Right lobe of liver (tissue), 6 donors: ENCODE measurements around the gene IL25. TPM values are rescaled to one million over a fixed set of nuclear protein-coding genes. Genes with fewer than 3 reads are reported as not detected.
"Not testable (repeated sequence)": the region's sequence is repeated elsewhere in the genome, so short reads cannot be mapped to it uniquely, and the experiment has no call there.

Experiments used
- ATAC-seq, 4 donors: fragments of 200-7000 bp; cut with Tn5 transposase; one replicate each; pipeline ENCODE4 v1.9.1; 2020; ENCODE audit warnings: mild to moderate bottlenecking in 4 of 4, moderate library complexity in 4 of 4
- DNase-seq, 3 donors: peaks; one replicate each; pipeline ENCODE4 v3.0.0-alpha.2; 2020
- H3K27ac ChIP-seq, 3 donors: fragments of 200-600 bp; one replicate each; pipeline ENCODE4 v1.8.0; 2022
- H3K27me3 ChIP-seq, 2 donors: fragments of 200-600 bp; one replicate each; pipeline ENCODE4 v1.8.0; 2022
- H3K36me3 ChIP-seq, 4 donors: fragments of 200-600 bp; sonication (generic) in 1 of 4; one replicate each; pipeline versions ENCODE4 v1.5.1 to v1.8.0; 2017 to 2022; ENCODE audit warnings: control low read depth in 1 of 4
- H3K4me1 ChIP-seq, 4 donors: fragments of 200-600 bp; sonication (generic) in 1 of 4; one replicate each; pipeline versions ENCODE4 v1.5.1 to v1.8.0; 2017 to 2022; ENCODE audit warnings: control low read depth in 1 of 4
- H3K4me3 ChIP-seq, 3 donors: fragments of 200-600 bp; one replicate each; pipeline ENCODE4 v1.8.0; 2022
- H3K9me3 ChIP-seq, 4 donors: fragments of 200-600 bp; sonication (generic) in 1 of 4; one replicate each; pipeline versions ENCODE4 v1.5.1 to v1.8.0; 2017 to 2022; ENCODE audit warnings: control low read depth in 1 of 4
- POLR2A ChIP-seq: fragments of 450-650 bp; IDR thresholded peaks from one replicate; pipeline ENCODE4 v1.6.1; 2017; ENCODE audit warnings: antibody characterized with exemption, mild to moderate bottlenecking
- WGBS: methylation state at CpG from one replicate; pipeline ENCODE4 v1.1.6; 2018; ENCODE audit warnings: low coverage, low lambda C conversion rate; ENCODE audit not compliant: insufficient coverage; ENCODE audit errors: missing lambda C conversion rate; 5-methylcytosine and 5-hydroxymethylcytosine counted together
- intact Hi-C, 2 donors: fragments of 100-400 bp; cut with DNase I; formaldehyde crosslinking; loops; one replicate each; pipeline versions ENCODE4 v1.11.2 to v1.14.1; 2022
- total RNA-seq, 6 experiments: library from RNA; depleted of rRNA in 2 of 6; stranded (reverse); fragments of >200 nt in 2 of 6; fragmentation: NEBNext Ultra II Directional in 3 of 6; extraction: Animal tissue kit (Norgen Biotek cat#: 25700) in 3 of 6; gene quantifications; one replicate each; pipeline versions ENCODE4 v1.1.0 to v1.2.4, GENCODE V29; 2016 to 2023
- TF ChIP-seq, protein P1 (sequence below), 4 donors: fragments of 200-600 bp in 3 of 4; fragments of 450-650 bp in 1 of 4; IDR thresholded peaks; one replicate each; pipeline versions ENCODE4 v1.5.1 to v1.8.0; 2016 to 2022; ENCODE audit warnings: antibody characterized with exemption in 4 of 4, mild to moderate bottlenecking in 2 of 4
- donor health status: DM: no; HTN: yes; CAD: no.
- donor health status: DM: no; HTN: no; CAD: no.
- donor health status: DM: no; HTN: no; CAD: no.
- donor health status: DM: no; HTN: yes; CAD: no.
- donor health status: DM: no; HTN: yes; CAD: no.

Gene IL25
- total RNA-seq, 6 experiments from 2014 or later = not detected

DNA sequence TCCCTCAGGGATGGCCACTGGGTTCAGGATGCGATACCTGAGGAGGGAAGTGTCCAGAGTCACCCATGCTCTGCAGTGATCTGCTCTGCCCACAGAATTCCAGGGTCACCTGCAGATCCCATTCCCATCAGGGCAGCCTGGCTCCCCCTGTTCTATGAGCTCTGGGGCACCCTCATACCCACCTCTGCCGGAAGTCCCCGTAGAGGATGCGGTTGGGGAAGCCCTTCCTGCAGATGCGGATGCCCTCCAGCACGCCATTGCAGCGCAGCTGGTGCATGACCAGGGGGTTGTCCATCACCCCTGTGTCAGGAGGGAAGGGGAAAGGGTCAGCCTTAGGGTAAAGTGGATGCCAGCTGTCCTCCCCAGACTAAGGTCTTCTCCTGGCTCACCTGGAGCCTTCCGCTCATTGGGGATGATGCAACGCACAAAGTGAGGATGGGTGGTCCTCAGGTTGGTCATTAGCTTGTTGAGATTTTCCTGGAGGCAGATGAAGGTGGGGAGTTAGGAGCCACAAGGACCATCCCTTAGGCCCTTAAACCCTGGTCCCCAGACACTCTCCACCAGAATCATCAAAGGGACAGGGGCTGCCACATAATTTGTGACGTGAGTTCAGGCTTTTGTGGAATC, 24.3 kb downstream of the IL25 start:
- H3K9me3 ChIP-seq = no peaks in the 10 kb centered on the region
- no peaks in the 10 kb centered on the region for H3K36me3 ChIP-seq
- no CpG with 5 or more reads among the region's 10 CpGs for WGBS
- intact Hi-C loops = no loop called here
- no peak overlapping the region for H3K27ac ChIP-seq
- no peaks in the 10 kb centered on the region for H3K27me3 ChIP-seq
- H3K4me1 ChIP-seq = no peaks in the 10 kb centered on the region
- no peak for DNase-seq
- TF ChIP-seq POLR2A = no peak
- TF ChIP-seq, protein P1, sequence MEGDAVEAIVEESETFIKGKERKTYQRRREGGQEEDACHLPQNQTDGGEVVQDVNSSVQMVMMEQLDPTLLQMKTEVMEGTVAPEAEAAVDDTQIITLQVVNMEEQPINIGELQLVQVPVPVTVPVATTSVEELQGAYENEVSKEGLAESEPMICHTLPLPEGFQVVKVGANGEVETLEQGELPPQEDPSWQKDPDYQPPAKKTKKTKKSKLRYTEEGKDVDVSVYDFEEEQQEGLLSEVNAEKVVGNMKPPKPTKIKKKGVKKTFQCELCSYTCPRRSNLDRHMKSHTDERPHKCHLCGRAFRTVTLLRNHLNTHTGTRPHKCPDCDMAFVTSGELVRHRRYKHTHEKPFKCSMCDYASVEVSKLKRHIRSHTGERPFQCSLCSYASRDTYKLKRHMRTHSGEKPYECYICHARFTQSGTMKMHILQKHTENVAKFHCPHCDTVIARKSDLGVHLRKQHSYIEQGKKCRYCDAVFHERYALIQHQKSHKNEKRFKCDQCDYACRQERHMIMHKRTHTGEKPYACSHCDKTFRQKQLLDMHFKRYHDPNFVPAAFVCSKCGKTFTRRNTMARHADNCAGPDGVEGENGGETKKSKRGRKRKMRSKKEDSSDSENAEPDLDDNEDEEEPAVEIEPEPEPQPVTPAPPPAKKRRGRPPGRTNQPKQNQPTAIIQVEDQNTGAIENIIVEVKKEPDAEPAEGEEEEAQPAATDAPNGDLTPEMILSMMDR (IDR thresholded peaks at IDR 0.05) = no peak
- ATAC-seq = no peak
- no peak overlapping the region for H3K4me3 ChIP-seq

DNA sequence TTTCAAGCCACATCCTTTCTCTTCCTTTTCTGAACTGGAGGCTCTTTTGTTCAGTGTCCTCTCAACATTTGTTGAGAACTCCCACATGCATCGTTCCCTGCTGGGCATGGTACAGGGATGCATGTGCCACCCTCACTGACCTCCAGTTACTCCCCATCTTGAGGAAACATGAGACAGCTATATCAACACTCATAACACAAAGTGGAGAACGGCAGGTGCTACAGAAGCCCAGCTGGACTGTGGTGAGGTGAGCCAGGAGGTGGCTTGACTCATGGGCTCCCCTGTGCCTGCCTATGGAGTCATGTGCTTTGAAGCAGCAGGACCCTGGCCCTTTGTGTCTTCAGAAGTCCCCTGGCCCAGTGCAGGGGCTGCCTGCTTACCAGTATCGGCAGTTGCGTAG, 25.7 kb downstream of the IL25 start:
- DNase-seq = peak in 1 of 3 donors; percentile 10
- H3K36me3 ChIP-seq = no peaks in the 10 kb centered on the region
- no peak overlapping the region for H3K27ac ChIP-seq
- no peaks in the 10 kb centered on the region for H3K27me3 ChIP-seq
- no peak for ATAC-seq
- WGBS = 75% methylated on average over 2 of the region's 4 CpGs
- intact Hi-C loops = no loop called here
- TF ChIP-seq, protein P1 (IDR thresholded peaks at IDR 0.05) = no peak
- no peak overlapping the region for H3K4me3 ChIP-seq
- no peaks in the 10 kb centered on the region for H3K9me3 ChIP-seq
- H3K4me1 ChIP-seq = no peaks in the 10 kb centered on the region

DNA sequence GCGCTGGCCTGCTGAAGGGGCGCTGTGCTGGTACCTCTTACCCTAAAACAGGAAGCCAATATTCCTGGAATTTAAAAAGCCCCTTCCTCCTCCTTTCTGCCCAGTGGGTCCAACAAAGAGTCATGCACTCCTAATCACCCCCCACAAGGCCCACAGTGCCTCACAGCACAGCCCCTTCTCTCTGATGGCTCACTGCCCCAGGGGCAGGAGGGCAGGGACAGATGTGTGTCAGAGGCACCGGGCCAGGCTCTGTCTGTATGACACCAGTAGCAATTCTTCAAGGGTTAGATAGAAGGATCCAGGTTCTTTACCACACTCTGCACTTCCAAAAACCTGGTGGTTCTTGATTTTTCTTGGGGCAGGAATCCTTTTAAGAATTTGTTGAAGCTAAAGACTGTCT, 26.5 kb downstream of the IL25 start:
- ATAC-seq = no peak
- TF ChIP-seq POLR2A = no peak
- TF ChIP-seq, protein P1 (IDR thresholded peaks at IDR 0.05) = no peak
- no peak overlapping the region for H3K27ac ChIP-seq
- H3K27me3 ChIP-seq = no peaks in the 10 kb centered on the region
- no peak for DNase-seq
- WGBS = 82% methylated on average over 1 of the region's 3 CpGs
- H3K36me3 ChIP-seq = no peaks in the 10 kb centered on the region
- H3K4me1 ChIP-seq = no peaks in the 10 kb centered on the region
- intact Hi-C loops = no loop called here
- H3K4me3 ChIP-seq = no peak overlapping the region
- no peaks in the 10 kb centered on the region for H3K9me3 ChIP-seq

DNA sequence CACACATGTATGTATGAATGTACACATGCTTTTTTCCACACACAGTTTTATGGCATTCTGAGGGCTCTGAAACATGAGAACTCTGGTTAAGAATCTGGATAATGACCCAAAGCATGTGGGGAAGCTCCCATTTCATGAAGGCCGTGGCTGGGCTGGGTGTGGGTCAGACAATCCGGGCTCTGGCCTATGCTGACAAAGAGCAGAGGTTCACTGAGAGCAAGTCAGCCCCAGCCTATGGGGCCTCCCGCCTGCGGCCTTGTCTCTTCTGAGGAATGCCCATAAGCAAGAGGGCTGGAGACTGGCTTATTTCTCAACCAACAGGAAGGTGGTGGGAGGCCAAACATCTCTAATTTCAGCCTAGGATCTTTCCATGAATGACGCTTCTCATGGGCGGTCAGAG, 27.0 kb downstream of the IL25 start:
- no peak for TF ChIP-seq POLR2A
- TF ChIP-seq, protein P1 (IDR thresholded peaks at IDR 0.05) = no peak
- no peak overlapping the region for H3K4me3 ChIP-seq
- no peaks in the 10 kb centered on the region for H3K4me1 ChIP-seq
- no peak overlapping the region for H3K27ac ChIP-seq
- H3K36me3 ChIP-seq = no peaks in the 10 kb centered on the region
- intact Hi-C loops = no loop called here
- no peak for ATAC-seq
- WGBS = 100% methylated on average over 1 of the region's 6 CpGs
- DNase-seq = no peak
- H3K9me3 ChIP-seq = no peaks in the 10 kb centered on the region
- no peaks in the 10 kb centered on the region for H3K27me3 ChIP-seq

DNA sequence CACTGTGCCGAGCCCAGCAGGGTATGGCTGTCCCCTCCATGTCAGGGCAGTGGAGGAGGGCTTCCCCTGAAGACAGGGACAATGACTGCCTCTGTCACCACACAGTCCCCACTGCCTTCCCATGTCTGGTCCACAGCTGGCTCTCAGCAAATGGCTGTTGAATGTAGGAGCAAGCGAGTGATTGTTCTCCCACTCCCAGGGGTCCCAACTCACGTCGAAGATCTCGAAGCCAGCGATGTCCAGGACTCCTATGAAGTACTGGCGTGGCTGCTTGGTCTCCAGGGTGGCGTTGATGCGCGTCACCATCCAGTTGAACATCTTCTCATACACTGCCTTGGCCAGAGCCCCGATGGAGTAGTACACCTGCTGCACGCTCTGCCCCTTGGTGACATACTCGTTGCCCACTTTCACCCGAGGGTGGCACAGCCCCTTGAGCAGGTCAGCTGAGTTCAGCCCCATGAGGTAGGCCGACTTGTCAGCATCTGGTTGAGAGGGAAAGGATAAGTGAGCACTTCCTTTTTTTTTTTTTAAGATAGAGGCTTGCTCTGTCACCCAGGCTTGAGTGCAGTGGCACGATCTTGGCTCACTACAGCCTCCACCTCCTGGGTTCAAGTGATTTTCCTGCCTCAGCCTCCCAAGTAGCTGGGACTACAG, 28.0 kb downstream of the IL25 start:
- ATAC-seq, H3K27ac ChIP-seq, DNase-seq, H3K4me3 ChIP-seq, H3K4me1 ChIP-seq, H3K36me3 ChIP-seq, H3K27me3 ChIP-seq, H3K9me3 ChIP-seq, intact Hi-C loops: not testable (repeated sequence)
- no CpG with 5 or more reads among the region's 16 CpGs for WGBS
